Neural progenitor cell (in vitro differentiated cells): Measurements from ENCODE around the gene GLO1.

Source experiments
- EZH2 ChIP-seq: fragments of 200-600 bp; sonication (generic); IDR thresholded peaks from 2 replicates; pipeline ENCODE4 v1.6.1; 2017; ENCODE audit warnings: antibody characterized with exemption, mild to moderate bottlenecking, moderate library complexity
- EZH2phosphoT487 ChIP-seq: fragments of 200-600 bp; sonication (generic); IDR thresholded peaks from 2 replicates; pipeline ENCODE4 v1.6.1; 2017; ENCODE audit warnings: antibody characterized with exemption

- TF ChIP-seq EZH2phosphoT487 (no peak), EZH2 (no peak)
Observed at GRCh38 chr6:38696345-38696744, 6.6 kb downstream of the GLO1 start.
